Stomach (tissue), 9 donors: ENCODE results near the gene NAGPA. TPM values are rescaled to one million over a fixed set of nuclear protein-coding genes. Genes with fewer than 3 reads are reported as not detected.
"Not testable (repeated sequence)": the region's sequence is repeated elsewhere in the genome, so short reads cannot be mapped to it uniquely, and the experiment has no call there.

Experiments used
- DNase-seq, 2 donors: peaks; one replicate each; pipeline versions ENCODE4 v3.0.0 to v3.0.0-alpha.2; 2013 to 2019
- H3K27ac ChIP-seq, 5 donors: fragments of 200-600 bp in 4 of 5; sonication (generic) in 4 of 5; one replicate each; pipeline ENCODE4 v1.5.1; 2013 to 2019; ENCODE audit warnings: mild to moderate bottlenecking in 1 of 5, moderate library complexity in 1 of 5
- H3K27me3 ChIP-seq, 3 donors: fragments of 200-600 bp; sonication (generic); one replicate each; pipeline ENCODE4 v1.5.1; 2017 to 2019; ENCODE audit warnings: mixed run types in 1 of 3
- H3K36me3 ChIP-seq, 4 donors: fragments of 200-600 bp; sonication (generic); 1 replicate in 3 of 4; 2 replicates in 1 of 4; pipeline ENCODE4 v1.5.1; 2016 to 2019
- H3K4me1 ChIP-seq, 4 donors: fragments of 200-600 bp; sonication (generic); one replicate each; pipeline ENCODE4 v1.5.1; 2016 to 2019
- H3K4me3 ChIP-seq, 4 donors: fragments of 200-600 bp; sonication (generic) in 3 of 4; one replicate each; pipeline ENCODE4 v1.5.1; 2016 to 2019; ENCODE audit warnings: mild to moderate bottlenecking in 1 of 4
- H3K9me3 ChIP-seq, 4 donors: fragments of 200-600 bp; sonication (generic); one replicate each; pipeline ENCODE4 v1.5.1; 2016 to 2019
- CTCF ChIP-seq, 7 experiments: fragments of 450-650 bp in 4 of 7; fragments of 200-600 bp in 3 of 7; sonication (generic) in 3 of 7; IDR thresholded peaks; one replicate each; pipeline ENCODE4 v1.5.1; 2016 to 2019; ENCODE audit warnings: antibody characterized with exemption in 7 of 7, control low read depth in 2 of 7, mild to moderate bottlenecking in 1 of 7
- EP300 ChIP-seq: sonication (generic); formaldehyde crosslinking; IDR thresholded peaks from one replicate; pipeline ENCODE4 v1.6.1; 2017; ENCODE audit warnings: antibody characterized with exemption
- POLR2A ChIP-seq, 4 donors: fragments of 450-650 bp; IDR thresholded peaks; one replicate each; pipeline ENCODE4 v1.6.1; 2016; ENCODE audit warnings: antibody characterized with exemption in 4 of 4, control low read depth in 2 of 4, mild to moderate bottlenecking in 1 of 4, moderate library complexity in 1 of 4
- POLR2AphosphoS5 ChIP-seq, 3 donors: sonication (generic); formaldehyde crosslinking; IDR thresholded peaks; one replicate each; pipeline ENCODE4 v1.6.1; 2016; ENCODE audit warnings: antibody characterized with exemption in 3 of 3
- WGBS, 5 donors: extraction: QIAGEN DNeasy Blood & Tissue Kit in 3 of 5; methylation state at CpG; one replicate each; pipeline versions ENCODE4 v1.1.5 to v1.1.7; 2013 to 2018; 5-methylcytosine and 5-hydroxymethylcytosine counted together
- intact Hi-C: fragments of 100-400 bp; cut with DNase I; formaldehyde crosslinking; loops from one replicate; pipeline ENCODE4 v1.15.1; 2023; ENCODE audit warnings: low total_unique reads
- polyA plus RNA-seq, 3 donors: library from polyadenylated mRNA; stranded (reverse); fragments of 200-250 nt; gene quantifications; one replicate each; pipeline ENCODE4 v1.2.3, GENCODE V29; 2013
- total RNA-seq, 5 donors: library from RNA; depleted of rRNA; stranded (reverse); fragments of >200 nt; gene quantifications; one replicate each; pipeline versions ENCODE4 v1.1.0 to v1.2.3, GENCODE V29; 2014 to 2016
- donor health status: healthy with polysubstance abuse.
- donor health status: Bipolar disorder and iron deficiency.
- donor health status: healthy.

Gene NAGPA
- total and polyA plus RNA-seq, 8 donors = 10.0 to 139 (median 24.2) TPM

- intact Hi-C loops = no loop called here
- WGBS, 5 donors = 73 to 84% (median 76%) methylated on average over 5 of the region's 5 CpGs
- no peaks in the 10 kb centered on the region for H3K9me3 ChIP-seq
- no peaks in the 10 kb centered on the region for H3K27me3 ChIP-seq
- no peak overlapping the region for H3K27ac ChIP-seq
- no peak for DNase-seq
- H3K4me3 ChIP-seq = no peak overlapping the region
- peaks cover 15 to 32% (median 27%) of the 10 kb centered on the region in 4 donors for H3K4me1 ChIP-seq
- H3K36me3 ChIP-seq = peaks cover 23 to 73% (median 65%) of the 10 kb centered on the region in 4 donors
- no peak for TF ChIP-seq EP300
- no peak for TF ChIP-seq POLR2A (IDR thresholded peaks at IDR 0.05)
- no peak for TF ChIP-seq CTCF (IDR thresholded peaks at IDR 0.05)
- TF ChIP-seq POLR2AphosphoS5 (IDR thresholded peaks at IDR 0.05) = no peak
Measured at GRCh38 chr16:5075637-5076036, 41.9 kb upstream of the NAGPA start.

- WGBS, 5 donors = 90 to 98% (median 96%) methylated on average over 15 of the region's 15 CpGs
- DNase-seq, H3K4me3 ChIP-seq, intact Hi-C loops, H3K27me3 ChIP-seq, H3K9me3 ChIP-seq, H3K27ac ChIP-seq: not testable (repeated sequence)
- H3K4me1 ChIP-seq = peaks cover 11 to 26% (median 24%) of the 10 kb centered on the region in 4 donors
- H3K36me3 ChIP-seq = peaks cover 16 to 56% (median 49%) of the 10 kb centered on the region in 4 donors
Measured at GRCh38 chr16:5073771-5074170, 40.0 kb upstream of the NAGPA start.

GRCh38 chr16:5073279-5073629, 39.5 kb upstream of the NAGPA start:
- no peak overlapping the region for H3K27ac ChIP-seq
- WGBS, 5 donors = 69 to 78% (median 72%) methylated on average over 2 of the region's 2 CpGs
- H3K36me3 ChIP-seq = peaks cover 16 to 51% (median 44%) of the 10 kb centered on the region in 4 donors
- TF ChIP-seq POLR2A (IDR thresholded peaks at IDR 0.05) (no peak), EP300 (no peak), CTCF (IDR thresholded peaks at IDR 0.05) (no peak), POLR2AphosphoS5 (IDR thresholded peaks at IDR 0.05) (no peak)
- no peaks in the 10 kb centered on the region for H3K9me3 ChIP-seq
- peak overlapping the region in 1 of 4 donors; percentile 69 for H3K4me3 ChIP-seq
- intact Hi-C loops = no loop called here
- no peaks in the 10 kb centered on the region for H3K27me3 ChIP-seq
- H3K4me1 ChIP-seq = peaks cover 11 to 26% (median 24%) of the 10 kb centered on the region in 4 donors
- no peak for DNase-seq

GRCh38 chr16:5072334-5073278, 38.9 kb upstream of the NAGPA start:
- Histone ChIP-seq H3K4me1 (peaks cover 11 to 26% (median 24%) of the 10 kb centered on the region in 4 donors), H3K27ac (peak overlapping the region; percentile 75 to 94 (median 85)), H3K27me3 (no peaks in the 10 kb centered on the region), H3K4me3 (peak overlapping the region; percentile 62 to 70 (median 66)), H3K36me3 (peaks cover 16 to 44% (median 37%) of the 10 kb centered on the region in 4 donors), H3K9me3 (no peaks in the 10 kb centered on the region)
- intact Hi-C loops = no loop called here
- no peak for DNase-seq
- TF ChIP-seq POLR2AphosphoS5 (IDR thresholded peaks at IDR 0.05) = no peak
- no peak for TF ChIP-seq POLR2A (IDR thresholded peaks at IDR 0.05)
- TF ChIP-seq EP300 = no peak
- no peak for TF ChIP-seq CTCF (IDR thresholded peaks at IDR 0.05)
- WGBS, 5 donors = 49 to 58% (median 50%) methylated on average over 12 of the region's 12 CpGs
